Psoas muscle (tissue), 8 donors: Measurements from ENCODE around the gene IL6. TPM values are rescaled to one million over a fixed set of nuclear protein-coding genes. Genes with fewer than 3 reads are reported as not detected.

ENCODE experiments used
- ATAC-seq, 4 donors: fragments of 200-7000 bp; cut with Tn5 transposase; one replicate each; pipeline ENCODE4 v1.9.1; 2020; ENCODE audit warnings: moderate library complexity in 3 of 4, mild to moderate bottlenecking in 2 of 4
- DNase-seq, 2 donors: peaks; one replicate each; pipeline ENCODE4 v3.0.0-alpha.2; 2020
- H3K27ac ChIP-seq: fragments of 200-600 bp; one replicate; pipeline ENCODE4 v1.8.0; 2022
- H3K27me3 ChIP-seq, 3 donors: fragments of 200-600 bp in 1 of 3; one replicate each; pipeline versions ENCODE4 v1.6.1 to v1.8.0; 2013 to 2022; ENCODE audit warnings: low read length in 2 of 3, mild to moderate bottlenecking in 2 of 3, moderate library complexity in 1 of 3; ENCODE audit not compliant: insufficient read depth in 3 of 3
- H3K36me3 ChIP-seq, 2 donors: fragments of 200-600 bp in 1 of 2; one replicate each; pipeline versions ENCODE4 v1.6.1 to v1.8.0; 2013 to 2022; ENCODE audit warnings: low read depth in 1 of 2, mild to moderate bottlenecking in 1 of 2, moderate library complexity in 1 of 2; ENCODE audit not compliant: insufficient read depth in 1 of 2
- H3K4me1 ChIP-seq: fragments of 200-600 bp; one replicate; pipeline ENCODE4 v1.8.0; 2022
- H3K4me3 ChIP-seq: fragments of 200-600 bp; one replicate; pipeline ENCODE4 v1.8.0; 2022; ENCODE audit warnings: mild to moderate bottlenecking
- H3K9me3 ChIP-seq: fragments of 200-600 bp; one replicate; pipeline ENCODE4 v1.8.0; 2022
- WGBS, 3 donors: extraction: QIAGEN DNeasy Blood & Tissue Kit; methylation state at CpG; one replicate each; pipeline versions ENCODE4 v1.1.6 to v1.1.7; 2013; 5-methylcytosine and 5-hydroxymethylcytosine counted together
- intact Hi-C, 2 donors: fragments of 100-400 bp; cut with DNase I; formaldehyde crosslinking; loops; one replicate each; pipeline versions ENCODE4 v1.11.0 to v1.14.2; 2022
- polyA plus RNA-seq, 3 donors: library from polyadenylated mRNA; stranded (reverse); fragments of 200-250 nt; gene quantifications; one replicate each; pipeline ENCODE4 v1.2.3, GENCODE V29; 2013
- total RNA-seq, 4 donors: library from RNA; stranded (reverse); fragmentation: NEBNext Ultra II Directional in 2 of 4; extraction: Animal tissue kit (Norgen Biotek cat#: 25700) in 2 of 4; gene quantifications; one replicate each; pipeline versions ENCODE4 v1.2.1 to v1.2.4, GENCODE V29; 2021 to 2023
- TF ChIP-seq, protein P1 (sequence below): fragments of 200-600 bp; IDR thresholded peaks from one replicate; pipeline ENCODE4 v1.8.0; 2022; ENCODE audit warnings: antibody characterized with exemption
- donor health status: healthy with polysubstance abuse.
- donor health status: DM: no; HTN: no; CAD: no; lungs with moderate emphysema.
- donor health status: Bipolar disorder and iron deficiency.
- donor health status: healthy.
- donor health status: DM: yes; HTN: yes; CAD: no.
- donor health status: DM: no; HTN: no; CAD: no.
- donor health status: DM: no; HTN: no; CAD: no.
- donor health status: DM: yes; HTN: yes; CAD: no.

The IL6 gene
- total and polyA plus RNA-seq, 7 donors = 0.51 to 4.6 (median 1.6) TPM; not detected in 1

DNA sequence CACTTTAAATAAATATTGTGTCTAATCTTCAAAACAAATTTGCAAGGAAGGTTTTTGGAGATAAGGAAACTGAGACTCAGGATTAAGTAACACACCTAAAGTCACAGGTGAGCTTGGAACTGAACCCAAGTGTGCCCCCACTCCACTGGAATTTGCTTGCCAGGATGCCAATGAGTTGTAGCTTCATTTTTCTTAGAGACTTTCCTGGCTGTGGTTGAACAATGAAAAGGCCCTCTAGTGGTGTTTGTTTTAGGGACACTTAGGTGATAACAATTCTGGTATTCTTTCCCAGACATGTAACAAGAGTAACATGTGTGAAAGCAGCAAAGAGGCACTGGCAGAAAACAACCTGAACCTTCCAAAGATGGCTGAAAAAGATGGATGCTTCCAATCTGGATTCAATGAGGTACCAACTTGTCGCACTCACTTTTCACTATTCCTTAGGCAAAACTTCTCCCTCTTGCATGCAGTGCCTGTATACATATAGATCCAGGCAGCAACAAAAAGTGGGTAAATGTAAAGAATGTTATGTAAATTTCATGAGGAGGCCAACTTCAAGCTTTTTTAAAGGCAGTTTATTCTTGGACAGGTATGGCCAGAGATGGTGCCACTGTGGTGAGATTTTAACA lies 1.5 kb downstream of the IL6 start:
- 96 to 100% (median 99%) methylated on average over 1 of the region's 1 CpG for WGBS, 3 donors
- no peaks in the 10 kb centered on the region for H3K27me3 ChIP-seq
- ATAC-seq = no peak
- peak overlapping the region; percentile 60 for H3K4me3 ChIP-seq
- peaks cover 24% of the 10 kb centered on the region for H3K4me1 ChIP-seq
- TF ChIP-seq, protein P1, sequence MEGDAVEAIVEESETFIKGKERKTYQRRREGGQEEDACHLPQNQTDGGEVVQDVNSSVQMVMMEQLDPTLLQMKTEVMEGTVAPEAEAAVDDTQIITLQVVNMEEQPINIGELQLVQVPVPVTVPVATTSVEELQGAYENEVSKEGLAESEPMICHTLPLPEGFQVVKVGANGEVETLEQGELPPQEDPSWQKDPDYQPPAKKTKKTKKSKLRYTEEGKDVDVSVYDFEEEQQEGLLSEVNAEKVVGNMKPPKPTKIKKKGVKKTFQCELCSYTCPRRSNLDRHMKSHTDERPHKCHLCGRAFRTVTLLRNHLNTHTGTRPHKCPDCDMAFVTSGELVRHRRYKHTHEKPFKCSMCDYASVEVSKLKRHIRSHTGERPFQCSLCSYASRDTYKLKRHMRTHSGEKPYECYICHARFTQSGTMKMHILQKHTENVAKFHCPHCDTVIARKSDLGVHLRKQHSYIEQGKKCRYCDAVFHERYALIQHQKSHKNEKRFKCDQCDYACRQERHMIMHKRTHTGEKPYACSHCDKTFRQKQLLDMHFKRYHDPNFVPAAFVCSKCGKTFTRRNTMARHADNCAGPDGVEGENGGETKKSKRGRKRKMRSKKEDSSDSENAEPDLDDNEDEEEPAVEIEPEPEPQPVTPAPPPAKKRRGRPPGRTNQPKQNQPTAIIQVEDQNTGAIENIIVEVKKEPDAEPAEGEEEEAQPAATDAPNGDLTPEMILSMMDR = peak; percentile 47
- H3K9me3 ChIP-seq = no peaks in the 10 kb centered on the region
- no peak for DNase-seq
- peaks cover 0 to 5% of the 10 kb centered on the region in 2 donors for H3K36me3 ChIP-seq
- intact Hi-C loops = loop anchor here (5.0 to 10.0 kb wide), 5 partner anchors 124 to 804 kb away; partner anchors contain the start of gene TRA2A (in 1 of the 2)
- H3K27ac ChIP-seq = no peak overlapping the region

DNA sequence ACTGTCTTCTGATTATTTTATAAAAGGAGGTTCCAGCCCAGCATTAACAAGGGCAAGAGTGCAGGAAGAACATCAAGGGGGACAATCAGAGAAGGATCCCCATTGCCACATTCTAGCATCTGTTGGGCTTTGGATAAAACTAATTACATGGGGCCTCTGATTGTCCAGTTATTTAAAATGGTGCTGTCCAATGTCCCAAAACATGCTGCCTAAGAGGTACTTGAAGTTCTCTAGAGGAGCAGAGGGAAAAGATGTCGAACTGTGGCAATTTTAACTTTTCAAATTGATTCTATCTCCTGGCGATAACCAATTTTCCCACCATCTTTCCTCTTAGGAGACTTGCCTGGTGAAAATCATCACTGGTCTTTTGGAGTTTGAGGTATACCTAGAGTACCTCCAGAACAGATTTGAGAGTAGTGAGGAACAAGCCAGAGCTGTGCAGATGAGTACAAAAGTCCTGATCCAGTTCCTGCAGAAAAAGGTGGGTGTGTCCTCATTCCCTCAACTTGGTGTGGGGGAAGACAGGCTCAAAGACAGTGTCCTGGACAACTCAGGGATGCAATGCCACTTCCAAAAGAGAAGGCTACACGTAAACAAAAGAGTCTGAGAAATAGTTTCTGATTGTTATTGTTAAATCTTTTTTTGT lies 2.3 kb downstream of the IL6 start:
- ATAC-seq (no peak), DNase-seq (no peak)
- Histone ChIP-seq H3K36me3 (peaks cover 0 to 5% of the 10 kb centered on the region in 2 donors), H3K9me3 (no peaks in the 10 kb centered on the region), H3K27ac (no peak overlapping the region), H3K27me3 (no peaks in the 10 kb centered on the region), H3K4me1 (peaks cover 23% of the 10 kb centered on the region), H3K4me3 (peak overlapping the region; percentile 60)
- 96 to 98% (median 97%) methylated on average over 3 of the region's 3 CpGs for WGBS, 3 donors
- intact Hi-C loops = loop anchor here (5.0 to 10.0 kb wide), 5 partner anchors 123 to 803 kb away; partner anchors contain the start of gene TRA2A (in 1 of the 2)
- TF ChIP-seq, protein P1 = no peak

DNA sequence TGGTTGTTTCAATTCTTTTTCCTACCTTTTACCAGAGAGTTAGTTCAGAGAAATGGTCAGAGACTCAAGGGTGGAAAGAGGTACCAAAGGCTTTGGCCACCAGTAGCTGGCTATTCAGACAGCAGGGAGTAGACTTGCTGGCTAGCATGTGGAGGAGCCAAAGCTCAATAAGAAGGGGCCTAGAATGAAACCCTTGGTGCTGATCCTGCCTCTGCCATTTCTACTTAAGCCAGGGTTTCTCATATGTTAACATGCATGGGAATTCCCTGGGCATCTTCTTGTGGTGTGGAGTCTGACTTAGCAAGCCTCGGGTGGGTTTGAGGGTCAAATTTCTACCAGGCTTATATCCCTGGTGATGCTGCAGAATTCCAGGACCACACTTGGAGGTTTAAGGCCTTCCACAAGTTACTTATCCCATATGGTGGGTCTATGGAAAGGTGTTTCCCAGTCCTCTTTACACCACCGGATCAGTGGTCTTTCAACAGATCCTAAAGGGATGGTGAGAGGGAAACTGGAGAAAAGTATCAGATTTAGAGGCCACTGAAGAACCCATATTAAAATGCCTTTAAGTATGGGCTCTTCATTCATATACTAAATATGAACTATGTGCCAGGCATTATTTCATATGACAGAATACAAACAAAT lies 3.2 kb downstream of the IL6 start:
- ATAC-seq (no peak), DNase-seq (no peak)
- 38 to 81% (median 64%) methylated on average over 2 of the region's 2 CpGs for WGBS, 3 donors
- Histone ChIP-seq H3K36me3 (peaks cover 0 to 5% of the 10 kb centered on the region in 2 donors), H3K4me3 (no peak overlapping the region), H3K27me3 (no peaks in the 10 kb centered on the region), H3K4me1 (peaks cover 14% of the 10 kb centered on the region), H3K27ac (no peak overlapping the region), H3K9me3 (no peaks in the 10 kb centered on the region)
- TF ChIP-seq, protein P1 = no peak
- intact Hi-C loops = no loop called here

DNA sequence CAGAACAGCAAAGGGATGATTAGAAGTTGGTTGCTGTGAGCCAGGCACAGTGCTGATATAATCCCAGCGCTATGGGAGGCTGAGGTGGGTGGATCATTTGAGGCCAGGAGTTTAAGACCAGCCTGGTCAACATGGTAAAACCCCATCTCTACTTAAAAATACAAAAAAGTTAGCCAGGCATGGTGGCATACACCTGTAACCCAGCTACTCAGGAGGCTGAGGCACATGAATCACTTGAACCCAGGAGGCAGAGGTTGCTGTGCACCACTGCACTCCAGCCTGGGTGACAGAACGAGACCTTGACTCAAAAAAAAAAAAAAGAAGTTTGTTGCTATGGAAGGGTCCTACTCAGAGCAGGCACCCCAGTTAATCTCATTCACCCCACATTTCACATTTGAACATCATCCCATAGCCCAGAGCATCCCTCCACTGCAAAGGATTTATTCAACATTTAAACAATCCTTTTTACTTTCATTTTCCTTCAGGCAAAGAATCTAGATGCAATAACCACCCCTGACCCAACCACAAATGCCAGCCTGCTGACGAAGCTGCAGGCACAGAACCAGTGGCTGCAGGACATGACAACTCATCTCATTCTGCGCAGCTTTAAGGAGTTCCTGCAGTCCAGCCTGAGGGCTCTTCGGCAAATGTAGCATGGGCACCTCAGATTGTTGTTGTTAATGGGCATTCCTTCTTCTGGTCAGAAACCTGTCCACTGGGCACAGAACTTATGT lies 4.1 kb downstream of the IL6 start:
- H3K9me3 ChIP-seq = no peaks in the 10 kb centered on the region
- intact Hi-C loops = no loop called here
- H3K27ac ChIP-seq = no peak overlapping the region
- H3K36me3 ChIP-seq = peaks cover 0 to 5% of the 10 kb centered on the region in 2 donors
- no peak overlapping the region for H3K4me3 ChIP-seq
- ATAC-seq (no peak), DNase-seq (no peak)
- TF ChIP-seq, protein P1 = no peak
- no peaks in the 10 kb centered on the region for H3K27me3 ChIP-seq
- WGBS, 3 donors = 71 to 89% (median 81%) methylated on average over 5 of the region's 5 CpGs
- H3K4me1 ChIP-seq = peaks cover 5% of the 10 kb centered on the region
